K562 (cell line): ENCODE data around the gene NLRP6. TPM values are rescaled to one million over a fixed set of nuclear protein-coding genes. Genes with fewer than 3 reads are reported as not detected.

Source experiments
- CTBP1 ChIP-seq: fragments of 450-650 bp; IDR thresholded peaks from 2 replicates; pipeline ENCODE4 v1.6.1; 2016; ENCODE audit warnings: borderline replicate concordance
- KDM2B ChIP-seq: fragments of 250-450 bp; sonication (Bioruptor Pico); IDR thresholded peaks from 2 replicates; pipeline ENCODE4 v1.8.0; 2021; ENCODE audit warnings: mild to moderate bottlenecking, moderate library complexity
- KDM5B ChIP-seq: fragments of 200-600 bp; sonication (generic); IDR thresholded peaks from 2 replicates; pipeline ENCODE4 v1.6.1; 2012; ENCODE audit warnings: low read depth, mild to moderate bottlenecking, moderate library complexity, low read length, control low read depth, inconsistent platforms; ENCODE audit not compliant: insufficient replicate concordance
- LCOR ChIP-seq: sonication (generic); formaldehyde crosslinking; IDR thresholded peaks from 2 replicates; pipeline ENCODE4 v1.8.0; 2022; ENCODE audit warnings: mild to moderate bottlenecking, missing genetic modification reagents
- MYC ChIP-seq, 2 experiments: fragments of 250-450 bp in 1 of 2; sonication (Bioruptor Pico) in 1 of 2; IDR thresholded peaks; 2 replicates each; pipeline versions ENCODE4 v1.5.1 to v1.6.1; 2012 to 2021; ENCODE audit warnings: low read depth in 2 of 2, borderline replicate concordance in 1 of 2, improper control_type of control experiment in 1 of 2, low read length in 1 of 2, mild to moderate bottlenecking in 1 of 2, moderate library complexity in 1 of 2
- RB1 ChIP-seq: fragments of 450-650 bp; IDR thresholded peaks from 2 replicates; pipeline ENCODE4 v1.6.1; 2017; ENCODE audit warnings: low read depth, mild to moderate bottlenecking
- SMAD4 ChIP-seq: fragments of 250-450 bp; sonication (Bioruptor Pico); conservative IDR thresholded peaks from 2 replicates; pipeline ENCODE4 v1.8.0; 2021; ENCODE audit warnings: inconsistent platforms, mild to moderate bottlenecking, moderate library complexity
- polyA plus RNA-seq, 8 experiments: library from polyadenylated mRNA; depleted of rRNA in 4 of 8; stranded (reverse) in 5 of 8; unstranded in 3 of 8; fragments of >200 nt; fragmentation: Nextera tagmentation in 2 of 8; fragmentation: Illumina TruSeq in 1 of 8; extraction: Ambion mirVana in 2 of 8; extraction: Trizol in 1 of 8; gene quantifications; 2 replicates each; pipeline versions ENCODE4 v1.2.1 to v1.2.3, GENCODE V29; 2011 to 2014; ENCODE audit warnings: inconsistent platforms in 1 of 8, missing spikeins in 1 of 8
- total RNA-seq, 7 experiments: library from RNA; depleted of rRNA in 6 of 7; stranded (reverse); fragments of >200 nt in 6 of 7; fragmentation: Illumina TruSeq in 2 of 7; extraction: Trizol in 2 of 7; gene quantifications; 2 replicates each; pipeline versions ENCODE4 v1.2.1 to v1.2.3, GENCODE V29; 2011 to 2021; ENCODE audit warnings: low replicate concordance in 1 of 7
- TF ChIP-seq, protein P1 (sequence below): fragments of 450-650 bp; IDR thresholded peaks from 2 replicates; pipeline ENCODE4 v1.6.1; 2016; ENCODE audit warnings: borderline replicate concordance
- TF ChIP-seq, protein P2 (sequence below): fragments of 450-650 bp; IDR thresholded peaks from 2 replicates; pipeline ENCODE4 v1.6.1; 2018; ENCODE audit not compliant: partially characterized antibody
- TF ChIP-seq, protein P3 (sequence below), 2 experiments: fragments of 450-650 bp in 1 of 2; sonication (generic) in 1 of 2; formaldehyde crosslinking; conservative IDR thresholded peaks; 2 replicates each; pipeline versions ENCODE4 v1.4.0 to v1.8.1; 2020 to 2022; ENCODE audit warnings: mild to moderate bottlenecking in 1 of 2, missing genetic modification reagents in 1 of 2
- TF ChIP-seq, protein P4 (sequence below), 2 experiments: IDR thresholded peaks; 2 replicates each; pipeline ENCODE4 v1.6.1; 2011; ENCODE audit warnings: borderline replicate concordance in 1 of 2, control low read depth in 1 of 2, low read depth in 1 of 2, low read length in 1 of 2, mild to moderate bottlenecking in 1 of 2, mixed read lengths in 1 of 2, moderate library complexity in 1 of 2; ENCODE audit not compliant: insufficient read depth in 1 of 2, insufficient read length in 1 of 2, poor library complexity in 1 of 2, severe bottlenecking in 1 of 2; ENCODE audit errors: extremely low read depth in 1 of 2
- TF ChIP-seq, protein P5 (sequence below): fragments of 200-800 bp; sonication (Bioruptor generic); IDR thresholded peaks from 2 replicates; pipeline ENCODE4 v1.6.1; 2017; ENCODE audit warnings: missing genetic modification characterization, missing compliant biosample characterization
- TF ChIP-seq, protein P6 (sequence below), 2 experiments: fragments of 450-650 bp; conservative IDR thresholded peaks; 2 replicates each; pipeline ENCODE4 v1.6.1; 2017; ENCODE audit warnings: mild to moderate bottlenecking in 2 of 2, moderate library complexity in 2 of 2

Gene NLRP6
- total and polyA plus RNA-seq, 9 of the 15 experiments (the other 6 are each of a cell fraction or from before 2014, with no cell fraction given), result 0.03 to 0.18 (median 0.15) TPM; not detected in 5

DNA sequence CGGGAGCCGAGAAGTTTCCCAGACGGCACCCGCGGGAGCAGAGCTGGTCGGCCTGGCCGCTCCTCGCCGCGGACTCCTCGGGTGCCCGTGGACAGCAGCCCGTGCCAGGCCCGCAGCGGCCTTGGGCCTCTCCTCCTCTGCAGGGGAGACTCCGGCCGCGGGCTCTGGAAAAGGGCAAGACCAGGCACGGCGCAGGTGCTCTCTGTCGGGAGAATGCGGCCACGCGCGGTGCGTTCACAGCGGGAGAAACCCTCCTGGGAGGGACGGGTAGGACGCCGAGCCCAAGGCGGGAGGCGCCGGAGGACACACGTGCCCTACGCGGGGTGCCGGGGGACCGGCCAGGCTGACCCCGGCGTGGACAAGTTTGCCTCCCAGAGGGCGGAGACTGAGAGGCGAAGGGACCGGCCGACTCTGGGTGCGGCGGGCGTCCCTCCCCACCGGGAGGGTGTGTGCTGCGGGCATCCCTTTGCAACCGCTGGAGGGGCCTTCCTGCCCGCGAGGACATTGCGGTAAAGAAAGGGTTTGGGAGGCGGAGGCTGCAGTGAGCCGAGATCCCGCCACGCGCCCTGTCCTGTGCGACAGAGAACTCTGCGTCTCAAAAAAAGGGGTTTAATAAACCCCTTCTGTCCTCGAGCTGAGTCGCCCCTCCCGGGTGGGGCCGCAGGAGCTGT is 38.0 kb downstream of the NLRP6 start (continued):
- TF ChIP-seq, protein P1, sequence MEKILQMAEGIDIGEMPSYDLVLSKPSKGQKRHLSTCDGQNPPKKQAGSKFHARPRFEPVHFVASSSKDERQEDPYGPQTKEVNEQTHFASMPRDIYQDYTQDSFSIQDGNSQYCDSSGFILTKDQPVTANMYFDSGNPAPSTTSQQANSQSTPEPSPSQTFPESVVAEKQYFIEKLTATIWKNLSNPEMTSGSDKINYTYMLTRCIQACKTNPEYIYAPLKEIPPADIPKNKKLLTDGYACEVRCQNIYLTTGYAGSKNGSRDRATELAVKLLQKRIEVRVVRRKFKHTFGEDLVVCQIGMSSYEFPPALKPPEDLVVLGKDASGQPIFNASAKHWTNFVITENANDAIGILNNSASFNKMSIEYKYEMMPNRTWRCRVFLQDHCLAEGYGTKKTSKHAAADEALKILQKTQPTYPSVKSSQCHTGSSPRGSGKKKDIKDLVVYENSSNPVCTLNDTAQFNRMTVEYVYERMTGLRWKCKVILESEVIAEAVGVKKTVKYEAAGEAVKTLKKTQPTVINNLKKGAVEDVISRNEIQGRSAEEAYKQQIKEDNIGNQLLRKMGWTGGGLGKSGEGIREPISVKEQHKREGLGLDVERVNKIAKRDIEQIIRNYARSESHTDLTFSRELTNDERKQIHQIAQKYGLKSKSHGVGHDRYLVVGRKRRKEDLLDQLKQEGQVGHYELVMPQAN, result peak; percentile 61; the same call in 1 of the 2 replicates
- TF ChIP-seq, protein P2, sequence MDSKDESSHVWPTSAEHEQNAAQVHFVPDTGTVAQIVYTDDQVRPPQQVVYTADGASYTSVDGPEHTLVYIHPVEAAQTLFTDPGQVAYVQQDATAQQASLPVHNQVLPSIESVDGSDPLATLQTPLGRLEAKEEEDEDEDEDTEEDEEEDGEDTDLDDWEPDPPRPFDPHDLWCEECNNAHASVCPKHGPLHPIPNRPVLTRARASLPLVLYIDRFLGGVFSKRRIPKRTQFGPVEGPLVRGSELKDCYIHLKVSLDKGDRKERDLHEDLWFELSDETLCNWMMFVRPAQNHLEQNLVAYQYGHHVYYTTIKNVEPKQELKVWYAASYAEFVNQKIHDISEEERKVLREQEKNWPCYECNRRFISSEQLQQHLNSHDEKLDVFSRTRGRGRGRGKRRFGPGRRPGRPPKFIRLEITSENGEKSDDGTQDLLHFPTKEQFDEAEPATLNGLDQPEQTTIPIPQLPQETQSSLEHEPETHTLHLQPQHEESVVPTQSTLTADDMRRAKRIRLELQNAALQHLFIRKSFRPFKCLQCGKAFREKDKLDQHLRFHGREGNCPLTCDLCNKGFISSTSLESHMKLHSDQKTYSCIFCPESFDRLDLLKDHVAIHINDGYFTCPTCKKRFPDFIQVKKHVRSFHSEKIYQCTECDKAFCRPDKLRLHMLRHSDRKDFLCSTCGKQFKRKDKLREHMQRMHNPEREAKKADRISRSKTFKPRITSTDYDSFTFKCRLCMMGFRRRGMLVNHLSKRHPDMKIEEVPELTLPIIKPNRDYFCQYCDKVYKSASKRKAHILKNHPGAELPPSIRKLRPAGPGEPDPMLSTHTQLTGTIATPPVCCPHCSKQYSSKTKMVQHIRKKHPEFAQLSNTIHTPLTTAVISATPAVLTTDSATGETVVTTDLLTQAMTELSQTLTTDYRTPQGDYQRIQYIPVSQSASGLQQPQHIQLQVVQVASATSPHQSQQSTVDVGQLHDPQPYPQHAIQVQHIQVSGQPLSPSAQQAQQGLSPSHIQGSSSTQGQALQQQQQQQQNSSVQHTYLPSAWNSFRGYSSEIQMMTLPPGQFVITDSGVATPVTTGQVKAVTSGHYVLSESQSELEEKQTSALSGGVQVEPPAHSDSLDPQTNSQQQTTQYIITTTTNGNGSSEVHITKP, result peak; percentile 72
- TF ChIP-seq RB1, result peak; percentile 10; the same call in 1 of the 2 replicates
- TF ChIP-seq, protein P3, sequence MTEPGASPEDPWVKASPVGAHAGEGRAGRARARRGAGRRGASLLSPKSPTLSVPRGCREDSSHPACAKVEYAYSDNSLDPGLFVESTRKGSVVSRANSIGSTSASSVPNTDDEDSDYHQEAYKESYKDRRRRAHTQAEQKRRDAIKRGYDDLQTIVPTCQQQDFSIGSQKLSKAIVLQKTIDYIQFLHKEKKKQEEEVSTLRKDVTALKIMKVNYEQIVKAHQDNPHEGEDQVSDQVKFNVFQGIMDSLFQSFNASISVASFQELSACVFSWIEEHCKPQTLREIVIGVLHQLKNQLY (CRISPR knock-in tag; conservative IDR thresholded peaks at IDR 0.05), result 0 out of 4 replicates have a peak, but pooled peaks have one; percentile 46 to 57
- TF ChIP-seq MYC (IDR thresholded peaks at IDR 0.05; ENCODE audit: low read depth, low read length), result 0 out of 2 replicates have a peak, but pooled peaks have one; percentile 27
- peak; percentile 81; the same call in 1 of the 2 replicates for TF ChIP-seq MYC (CRISPR knock-in tag; IDR thresholded peaks at IDR 0.05; ENCODE audit: borderline replicate concordance, low read depth)
- TF ChIP-seq, protein P4, sequence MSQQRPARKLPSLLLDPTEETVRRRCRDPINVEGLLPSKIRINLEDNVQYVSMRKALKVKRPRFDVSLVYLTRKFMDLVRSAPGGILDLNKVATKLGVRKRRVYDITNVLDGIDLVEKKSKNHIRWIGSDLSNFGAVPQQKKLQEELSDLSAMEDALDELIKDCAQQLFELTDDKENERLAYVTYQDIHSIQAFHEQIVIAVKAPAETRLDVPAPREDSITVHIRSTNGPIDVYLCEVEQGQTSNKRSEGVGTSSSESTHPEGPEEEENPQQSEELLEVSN (IDR thresholded peaks at IDR 0.05; ENCODE audit: borderline replicate concordance in 1 of 2, extremely low read depth in 1 of 2, insufficient read depth in 1 of 2, insufficient read length in 1 of 2, low read depth in 1 of 2, low read length in 1 of 2, poor library complexity in 1 of 2, severe bottlenecking in 1 of 2), result peak; percentile 95 to 96
- TF ChIP-seq, protein P5, sequence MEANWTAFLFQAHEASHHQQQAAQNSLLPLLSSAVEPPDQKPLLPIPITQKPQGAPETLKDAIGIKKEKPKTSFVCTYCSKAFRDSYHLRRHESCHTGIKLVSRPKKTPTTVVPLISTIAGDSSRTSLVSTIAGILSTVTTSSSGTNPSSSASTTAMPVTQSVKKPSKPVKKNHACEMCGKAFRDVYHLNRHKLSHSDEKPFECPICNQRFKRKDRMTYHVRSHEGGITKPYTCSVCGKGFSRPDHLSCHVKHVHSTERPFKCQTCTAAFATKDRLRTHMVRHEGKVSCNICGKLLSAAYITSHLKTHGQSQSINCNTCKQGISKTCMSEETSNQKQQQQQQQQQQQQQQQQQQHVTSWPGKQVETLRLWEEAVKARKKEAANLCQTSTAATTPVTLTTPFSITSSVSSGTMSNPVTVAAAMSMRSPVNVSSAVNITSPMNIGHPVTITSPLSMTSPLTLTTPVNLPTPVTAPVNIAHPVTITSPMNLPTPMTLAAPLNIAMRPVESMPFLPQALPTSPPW, result peak; percentile 42; the same call in 1 of the 2 replicates
- TF ChIP-seq KDM2B (CRISPR knock-in tag), result no peak
- TF ChIP-seq, protein P6, sequence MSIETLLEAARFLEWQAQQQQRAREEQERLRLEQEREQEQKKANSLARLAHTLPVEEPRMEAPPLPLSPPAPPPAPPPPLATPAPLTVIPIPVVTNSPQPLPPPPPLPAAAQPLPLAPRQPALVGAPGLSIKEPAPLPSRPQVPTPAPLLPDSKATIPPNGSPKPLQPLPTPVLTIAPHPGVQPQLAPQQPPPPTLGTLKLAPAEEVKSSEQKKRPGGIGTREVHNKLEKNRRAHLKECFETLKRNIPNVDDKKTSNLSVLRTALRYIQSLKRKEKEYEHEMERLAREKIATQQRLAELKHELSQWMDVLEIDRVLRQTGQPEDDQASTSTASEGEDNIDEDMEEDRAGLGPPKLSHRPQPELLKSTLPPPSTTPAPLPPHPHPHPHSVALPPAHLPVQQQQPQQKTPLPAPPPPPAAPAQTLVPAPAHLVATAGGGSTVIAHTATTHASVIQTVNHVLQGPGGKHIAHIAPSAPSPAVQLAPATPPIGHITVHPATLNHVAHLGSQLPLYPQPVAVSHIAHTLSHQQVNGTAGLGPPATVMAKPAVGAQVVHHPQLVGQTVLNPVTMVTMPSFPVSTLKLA (conservative IDR thresholded peaks at IDR 0.05), result peak; percentile 35 to 76; a peak in 3 of 4 replicates
- TF ChIP-seq CTBP1, result peak; percentile 54; the same call in 1 of the 2 replicates
- TF ChIP-seq KDM5B, result peak; percentile 75
- TF ChIP-seq SMAD4, result peak; percentile 72
- TF ChIP-seq LCOR, result peak; percentile 63; the same call in 1 of the 2 replicates
